ENCODE measurements around the gene DLGAP1.

DNA sequence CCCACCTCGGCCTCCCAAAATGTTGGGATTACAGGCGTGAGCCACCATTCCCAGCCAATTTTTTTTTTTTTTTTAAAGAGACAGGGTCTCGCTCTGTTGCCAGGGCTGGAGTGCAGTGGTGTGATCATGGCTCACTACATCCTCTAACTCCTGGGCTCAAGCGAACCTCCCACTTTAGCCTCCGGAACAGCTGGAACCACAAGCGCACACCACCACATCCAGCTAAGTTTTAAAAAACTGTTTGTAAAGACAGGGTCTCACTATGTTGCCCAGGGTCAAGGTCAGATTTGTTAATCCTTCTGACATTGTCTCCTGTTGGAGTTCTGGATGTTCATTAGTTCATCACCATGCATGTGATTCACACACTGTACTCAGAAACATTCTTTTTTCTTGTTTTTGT, 855.2 kb downstream of the DLGAP1 start:
- TF ChIP-seq, protein P1, sequence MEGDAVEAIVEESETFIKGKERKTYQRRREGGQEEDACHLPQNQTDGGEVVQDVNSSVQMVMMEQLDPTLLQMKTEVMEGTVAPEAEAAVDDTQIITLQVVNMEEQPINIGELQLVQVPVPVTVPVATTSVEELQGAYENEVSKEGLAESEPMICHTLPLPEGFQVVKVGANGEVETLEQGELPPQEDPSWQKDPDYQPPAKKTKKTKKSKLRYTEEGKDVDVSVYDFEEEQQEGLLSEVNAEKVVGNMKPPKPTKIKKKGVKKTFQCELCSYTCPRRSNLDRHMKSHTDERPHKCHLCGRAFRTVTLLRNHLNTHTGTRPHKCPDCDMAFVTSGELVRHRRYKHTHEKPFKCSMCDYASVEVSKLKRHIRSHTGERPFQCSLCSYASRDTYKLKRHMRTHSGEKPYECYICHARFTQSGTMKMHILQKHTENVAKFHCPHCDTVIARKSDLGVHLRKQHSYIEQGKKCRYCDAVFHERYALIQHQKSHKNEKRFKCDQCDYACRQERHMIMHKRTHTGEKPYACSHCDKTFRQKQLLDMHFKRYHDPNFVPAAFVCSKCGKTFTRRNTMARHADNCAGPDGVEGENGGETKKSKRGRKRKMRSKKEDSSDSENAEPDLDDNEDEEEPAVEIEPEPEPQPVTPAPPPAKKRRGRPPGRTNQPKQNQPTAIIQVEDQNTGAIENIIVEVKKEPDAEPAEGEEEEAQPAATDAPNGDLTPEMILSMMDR (IDR thresholded peaks at IDR 0.05): no peak
- no peak for TF ChIP-seq POLR2A (IDR thresholded peaks at IDR 0.05; ENCODE audit: low read depth)
